Calu3 (cell line): ENCODE measurements around the gene SPATA31C1. TPM values are rescaled to one million over a fixed set of nuclear protein-coding genes. Genes with fewer than 3 reads are reported as not detected.
"Not testable (repeated sequence)": the region's sequence is repeated elsewhere in the genome, so short reads cannot be mapped to it uniquely, and the experiment has no call there.

Experiments used
- BruUV-seq: library from RNA; stranded (reverse); fragments of 400-500 nt; replicated peaks from 2 replicates; lab custom pipeline; 2021; lab: Mats Ljungman, UMichigan
- CTCF ChIA-PET: fragments of 300-600 bp; sonication (Branson Sonifier 250); formaldehyde crosslinking; loops from one replicate; lab custom pipeline; 2022; ENCODE audit warnings: antibody characterized with exemption; lab: Charles Lee
- DNase-seq: peaks from one replicate; pipeline ENCODE4 v3.0.0; 2022
- H3K27ac Mint-ChIP-seq: one replicate; pipeline ENCODE4 v1.8.0; 2022; ENCODE audit warnings: mixed read lengths; ENCODE audit not compliant: unreplicated experiment
- H3K27me3 Mint-ChIP-seq: one replicate; pipeline ENCODE4 v1.8.0; 2022; ENCODE audit warnings: mixed read lengths; ENCODE audit not compliant: unreplicated experiment
- H3K36me3 Mint-ChIP-seq: one replicate; pipeline ENCODE4 v1.8.0; 2022; ENCODE audit warnings: mild to moderate bottlenecking, moderate library complexity, mixed read lengths; ENCODE audit not compliant: insufficient read depth, unreplicated experiment
- H3K4me1 Mint-ChIP-seq: one replicate; pipeline ENCODE4 v1.8.0; 2022; ENCODE audit warnings: mild to moderate bottlenecking, low read depth, mixed read lengths; ENCODE audit not compliant: unreplicated experiment
- H3K4me3 Mint-ChIP-seq: one replicate; pipeline ENCODE4 v1.8.0; 2022; ENCODE audit warnings: mild to moderate bottlenecking, low read depth, moderate library complexity, mixed read lengths; ENCODE audit not compliant: unreplicated experiment
- H3K9me3 Mint-ChIP-seq: one replicate; pipeline ENCODE4 v1.8.0; 2022; ENCODE audit warnings: low read depth, mixed read lengths; ENCODE audit not compliant: unreplicated experiment
- intact Hi-C: fragments of 100-400 bp; cut with micrococcal nuclease; formaldehyde crosslinking; loops from one replicate; pipeline ENCODE4 v1.10.0; 2022; ENCODE audit not compliant: unreplicated experiment
- total RNA-seq: library from RNA; stranded (reverse); gene quantifications from 2 replicates; pipeline ENCODE4 v1.2.3, GENCODE V29; 2022

SPATA31C1 gene
- total RNA-seq, 1 experiment from 2014 or later: not detected

DNA sequence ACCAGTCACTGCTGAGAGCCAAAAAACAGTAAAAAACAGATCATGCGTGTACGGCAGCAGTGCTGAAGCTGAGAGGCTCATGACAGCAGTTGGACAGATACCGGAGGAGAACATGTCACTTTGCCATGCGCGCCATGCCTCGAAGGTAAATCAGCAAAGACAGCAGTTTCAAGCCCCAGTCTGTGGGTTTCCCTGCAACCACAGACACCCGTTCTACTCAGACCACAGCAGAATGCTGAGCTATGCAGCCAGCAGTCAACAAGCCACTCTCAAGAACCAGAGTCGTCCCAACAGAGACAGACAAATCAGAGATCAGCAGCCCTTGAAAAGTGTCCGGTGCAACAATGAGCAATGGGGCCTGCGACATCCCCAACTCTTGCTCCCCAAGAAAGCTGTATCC, 5.2 kb downstream of the SPATA31C1 start:
- H3K27ac Mint-ChIP-seq, intact Hi-C loops, BruUV-seq, H3K27me3 Mint-ChIP-seq, CTCF ChIA-PET, H3K4me3 Mint-ChIP-seq, H3K4me1 Mint-ChIP-seq, H3K36me3 Mint-ChIP-seq, H3K9me3 Mint-ChIP-seq, DNase-seq: not testable (repeated sequence)

DNA sequence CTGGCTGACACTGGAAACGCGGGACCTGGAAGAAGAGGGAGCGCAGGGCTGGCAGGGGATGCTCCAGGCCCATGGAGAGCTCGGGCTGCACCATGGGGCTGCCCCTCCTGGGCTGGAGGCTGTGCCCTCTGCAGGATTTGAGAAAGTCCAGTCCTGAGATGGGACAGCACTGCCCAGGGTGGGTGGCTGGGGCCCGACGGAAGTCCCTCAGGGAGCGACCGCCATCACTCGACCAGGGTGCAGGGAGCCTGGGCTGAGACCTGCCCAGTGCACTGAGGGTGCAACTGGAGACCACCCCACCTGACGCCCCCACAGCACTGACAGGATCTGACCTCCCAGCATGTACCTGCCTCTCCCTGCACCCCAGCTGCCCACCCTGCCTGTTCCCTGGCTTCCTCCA, 7.1 kb downstream of the SPATA31C1 start:
- H3K27me3 Mint-ChIP-seq, CTCF ChIA-PET, H3K4me1 Mint-ChIP-seq, intact Hi-C loops, H3K4me3 Mint-ChIP-seq, H3K9me3 Mint-ChIP-seq, BruUV-seq, H3K36me3 Mint-ChIP-seq, DNase-seq, H3K27ac Mint-ChIP-seq: not testable (repeated sequence)

DNA sequence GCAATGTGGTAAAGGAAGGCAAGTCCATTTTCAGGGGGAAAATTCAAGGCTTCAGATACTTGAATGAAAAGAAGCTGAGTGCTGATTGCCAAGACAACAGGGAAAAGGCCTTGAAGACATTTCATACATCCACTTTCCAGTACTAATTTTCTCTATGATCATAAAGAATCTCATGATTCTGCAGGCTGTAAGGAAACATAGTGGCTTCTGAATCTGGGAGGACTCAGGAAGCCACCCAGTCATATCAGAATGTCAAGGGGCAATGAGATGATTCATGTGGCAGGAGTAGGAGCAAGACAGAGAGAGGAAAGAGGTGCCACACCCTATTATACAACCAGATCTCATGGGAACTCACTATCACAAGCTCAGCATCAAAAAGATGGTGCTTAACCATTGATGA, 11.4 kb downstream of the SPATA31C1 start:
- CTCF ChIA-PET, H3K36me3 Mint-ChIP-seq, H3K27ac Mint-ChIP-seq, BruUV-seq, H3K4me3 Mint-ChIP-seq, intact Hi-C loops, H3K4me1 Mint-ChIP-seq, H3K9me3 Mint-ChIP-seq, DNase-seq, H3K27me3 Mint-ChIP-seq: not testable (repeated sequence)

DNA sequence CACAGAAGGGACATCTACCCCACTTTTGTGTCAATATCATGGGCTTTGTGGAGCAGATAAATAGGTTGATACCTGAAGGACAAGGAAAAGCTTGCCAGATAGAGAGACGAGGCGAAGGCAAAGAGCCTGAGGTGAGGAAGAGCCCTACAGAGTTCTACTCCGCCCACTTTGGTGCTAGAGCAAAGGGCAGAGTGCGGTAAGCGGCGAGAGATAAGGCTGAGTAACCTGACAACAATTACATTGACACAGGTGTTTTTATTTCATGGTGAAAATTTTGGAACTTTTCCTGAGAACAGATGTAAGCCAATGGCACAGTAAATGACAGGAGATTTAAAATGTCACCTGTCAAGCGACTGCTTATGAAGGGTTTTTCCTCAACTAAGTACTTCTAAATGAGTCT, 16.7 kb downstream of the SPATA31C1 start:
- DNase-seq, H3K9me3 Mint-ChIP-seq, H3K4me1 Mint-ChIP-seq, H3K4me3 Mint-ChIP-seq, intact Hi-C loops, H3K27me3 Mint-ChIP-seq, BruUV-seq, H3K36me3 Mint-ChIP-seq, CTCF ChIA-PET, H3K27ac Mint-ChIP-seq: not testable (repeated sequence)

DNA sequence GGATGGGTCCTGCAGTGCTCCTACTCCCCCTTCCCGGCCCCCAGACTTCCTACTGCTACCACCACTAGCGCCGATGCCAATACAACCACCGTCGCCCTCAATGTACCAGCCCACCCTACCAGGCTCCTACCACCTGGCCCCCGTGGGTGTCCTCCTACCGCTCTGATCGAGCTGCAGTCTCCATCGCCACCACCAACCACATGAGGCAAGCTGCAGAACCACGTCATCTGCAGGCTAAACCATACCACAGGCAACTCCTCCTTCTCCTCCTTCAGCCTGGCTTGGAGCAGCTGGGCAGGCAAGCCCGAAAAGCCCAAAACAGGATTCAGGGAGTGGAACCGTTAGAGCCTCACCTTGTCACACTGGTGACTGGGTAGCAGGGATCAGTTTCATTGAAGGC, 19.6 kb downstream of the SPATA31C1 start:
- H3K9me3 Mint-ChIP-seq, H3K4me1 Mint-ChIP-seq, H3K27me3 Mint-ChIP-seq, CTCF ChIA-PET, DNase-seq, H3K36me3 Mint-ChIP-seq, BruUV-seq, H3K4me3 Mint-ChIP-seq, intact Hi-C loops, H3K27ac Mint-ChIP-seq: not testable (repeated sequence)

DNA sequence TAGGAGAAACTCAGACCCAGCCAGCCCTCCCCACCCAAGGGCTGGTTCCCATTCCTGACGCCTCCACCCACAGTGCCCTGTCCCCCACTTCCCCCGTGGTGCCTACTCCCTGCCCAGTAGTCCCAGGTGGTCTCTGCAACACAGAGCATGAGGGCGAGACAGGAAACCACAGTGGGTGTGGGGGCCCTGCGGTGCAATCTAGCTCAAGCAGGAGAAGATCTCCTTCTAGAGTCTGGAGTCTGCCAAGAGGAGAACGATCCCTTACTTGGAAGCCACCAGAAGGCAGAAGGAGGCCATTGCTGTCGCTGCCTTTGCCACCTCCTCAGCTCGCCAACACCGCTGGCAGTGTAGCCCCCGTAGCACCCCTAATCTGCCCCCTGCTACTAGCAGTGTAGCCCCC, 20.2 kb downstream of the SPATA31C1 start:
- H3K27ac Mint-ChIP-seq, H3K9me3 Mint-ChIP-seq, H3K36me3 Mint-ChIP-seq, H3K4me1 Mint-ChIP-seq, CTCF ChIA-PET, H3K27me3 Mint-ChIP-seq, intact Hi-C loops, BruUV-seq, H3K4me3 Mint-ChIP-seq, DNase-seq: not testable (repeated sequence)

DNA sequence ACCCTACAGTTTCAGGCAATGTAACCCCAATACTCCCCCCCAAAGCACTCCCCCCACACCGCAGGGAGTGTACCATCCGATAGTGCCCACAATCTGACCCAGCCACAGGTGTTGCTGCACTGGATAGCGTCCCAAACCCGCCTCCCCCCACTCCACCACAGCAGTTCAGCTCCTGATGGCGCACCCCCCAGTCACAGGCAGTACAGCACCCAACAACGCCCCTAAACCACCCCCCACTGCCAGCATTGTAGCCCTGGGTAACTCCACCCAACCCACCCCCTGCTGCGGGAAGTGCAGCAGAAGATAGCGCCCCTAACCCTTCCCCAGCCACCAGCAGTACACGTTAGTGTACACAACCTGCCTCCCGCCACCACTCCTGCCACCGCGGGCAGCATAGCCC, 20.6 kb downstream of the SPATA31C1 start:
- H3K4me1 Mint-ChIP-seq, H3K4me3 Mint-ChIP-seq, H3K36me3 Mint-ChIP-seq, H3K9me3 Mint-ChIP-seq, CTCF ChIA-PET, H3K27ac Mint-ChIP-seq, H3K27me3 Mint-ChIP-seq, BruUV-seq, intact Hi-C loops, DNase-seq: not testable (repeated sequence)

DNA sequence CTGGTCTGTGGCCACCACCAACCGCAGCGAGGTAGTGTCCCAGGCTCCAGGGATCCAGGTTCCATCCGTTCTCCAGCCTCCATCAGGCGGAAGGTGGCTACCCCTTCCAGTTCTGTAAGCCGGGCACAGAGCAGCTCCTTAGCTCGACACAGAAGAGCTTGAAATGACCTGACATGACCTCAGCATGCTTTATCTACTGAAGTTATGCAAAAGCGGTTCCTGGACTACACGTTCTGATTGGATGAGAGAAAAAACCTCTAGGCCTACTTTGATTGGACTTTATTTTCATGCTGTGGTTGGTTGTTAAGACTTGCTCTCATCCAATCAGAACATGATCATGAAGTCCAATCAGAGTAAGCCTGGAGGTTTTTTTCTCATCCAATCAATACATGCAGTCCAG, 21.3 kb downstream of the SPATA31C1 start:
- H3K27me3 Mint-ChIP-seq, H3K36me3 Mint-ChIP-seq, H3K27ac Mint-ChIP-seq, BruUV-seq, H3K9me3 Mint-ChIP-seq, DNase-seq, H3K4me3 Mint-ChIP-seq, CTCF ChIA-PET, H3K4me1 Mint-ChIP-seq, intact Hi-C loops: not testable (repeated sequence)
